H9 (cell line): ENCODE results near the gene WDR83. TPM values are rescaled to one million over a fixed set of nuclear protein-coding genes. Genes with fewer than 3 reads are reported as not detected.
A peak's percentile ranks its signal among the peaks of the same experiment; 100 is the strongest.

Experiments
- DNase-seq: peaks from one replicate; pipeline ENCODE4 v3.0.0-alpha.2; 2017
- H2AFZ ChIP-seq: one replicate; pipeline ENCODE4 v1.6.1; 2013; ENCODE audit warnings: mild to moderate bottlenecking, low read length, control low read depth, moderate library complexity
- H2AK5ac ChIP-seq: 2 replicates; pipeline ENCODE4 v1.6.1; 2013; ENCODE audit warnings: low read length, control low read depth, mixed read lengths; ENCODE audit not compliant: insufficient read length
- H2BK120ac ChIP-seq: one replicate; pipeline ENCODE4 v1.6.1; 2013; ENCODE audit warnings: low read depth, mild to moderate bottlenecking, low read length, control low read depth, inconsistent platforms; ENCODE audit not compliant: poor library complexity, severe bottlenecking
- H2BK12ac ChIP-seq: 2 replicates; pipeline ENCODE4 v1.6.1; 2013; ENCODE audit warnings: low read length, control low read depth, mixed read lengths, low read depth; ENCODE audit not compliant: insufficient read length
- H2BK15ac ChIP-seq: 2 replicates; pipeline ENCODE4 v1.6.1; 2013; ENCODE audit warnings: low read depth, low read length, control low read depth
- H2BK20ac ChIP-seq: one replicate; pipeline ENCODE4 v1.6.1; 2013; ENCODE audit warnings: low read depth, mild to moderate bottlenecking, low read length, control low read depth, inconsistent platforms; ENCODE audit not compliant: poor library complexity, severe bottlenecking
- H2BK5ac ChIP-seq: 2 replicates; pipeline ENCODE4 v1.6.1; 2013; ENCODE audit warnings: low read length, control low read depth, mixed read lengths; ENCODE audit not compliant: insufficient read length
- H3K14ac ChIP-seq: 2 replicates; pipeline ENCODE4 v1.6.1; 2013; ENCODE audit warnings: low read length, control low read depth; ENCODE audit not compliant: insufficient read depth
- H3K18ac ChIP-seq: 2 replicates; pipeline ENCODE4 v1.6.1; 2013; ENCODE audit warnings: low read depth, mild to moderate bottlenecking, mixed read lengths, low read length, control low read depth; ENCODE audit not compliant: insufficient read length
- H3K23ac ChIP-seq: 2 replicates; pipeline ENCODE4 v1.6.1; 2013; ENCODE audit warnings: low read length, control low read depth, mixed read lengths, low read depth; ENCODE audit not compliant: insufficient read length
- H3K23me2 ChIP-seq: 2 replicates; pipeline ENCODE4 v1.6.1; 2013; ENCODE audit warnings: low read depth, mild to moderate bottlenecking, mixed read lengths, low read length, control low read depth; ENCODE audit not compliant: insufficient read length, poor library complexity, severe bottlenecking
- H3K27ac ChIP-seq: 2 replicates; pipeline ENCODE4 v1.5.1; 2013; ENCODE audit warnings: low read length, control low read depth, mixed read lengths, low read depth; ENCODE audit not compliant: insufficient read length
- H3K27me3 ChIP-seq: 2 replicates; pipeline ENCODE4 v1.6.1; 2013; ENCODE audit warnings: low read length, control low read depth, inconsistent platforms; ENCODE audit not compliant: insufficient read depth
- H3K4ac ChIP-seq: 2 replicates; pipeline ENCODE4 v1.6.1; 2013; ENCODE audit warnings: low read depth, mild to moderate bottlenecking, control low read depth, inconsistent platforms, low read length, moderate library complexity
- H3K4me1 ChIP-seq: 2 replicates; pipeline ENCODE4 v1.6.1; 2013; ENCODE audit warnings: low read length, control low read depth, inconsistent platforms; ENCODE audit not compliant: insufficient read depth
- H3K4me2 ChIP-seq: 2 replicates; pipeline ENCODE4 v1.6.1; 2013; ENCODE audit warnings: low read length, control low read depth, mixed read lengths; ENCODE audit not compliant: insufficient read length, insufficient read depth
- H3K56ac ChIP-seq: 2 replicates; pipeline ENCODE4 v1.6.1; 2013; ENCODE audit warnings: low read depth, mild to moderate bottlenecking, mixed read lengths, low read length, control low read depth; ENCODE audit not compliant: insufficient read length
- H3K79me1 ChIP-seq: 2 replicates; pipeline ENCODE4 v1.6.1; 2013; ENCODE audit warnings: low read depth, mild to moderate bottlenecking, moderate library complexity, low read length, control low read depth, inconsistent platforms; ENCODE audit not compliant: insufficient read depth, poor library complexity, severe bottlenecking
- H3K79me2 ChIP-seq: 2 replicates; pipeline ENCODE4 v1.6.1; 2013; ENCODE audit warnings: low read length, control low read depth, inconsistent platforms; ENCODE audit not compliant: insufficient read depth
- H3K9ac ChIP-seq: 2 replicates; pipeline ENCODE4 v1.6.1; 2013; ENCODE audit warnings: low read length, control low read depth, mixed read lengths; ENCODE audit not compliant: insufficient read length; ENCODE audit errors: extremely low read depth
- H3K9me3 ChIP-seq: one replicate; pipeline ENCODE4 v1.6.1; 2013; ENCODE audit warnings: low read depth, low read length, inconsistent platforms; ENCODE audit not compliant: control insufficient read depth
- H3T11ph ChIP-seq: one replicate; pipeline ENCODE4 v1.6.1; 2013; ENCODE audit warnings: mild to moderate bottlenecking, low read length, control low read depth, inconsistent platforms
- H4K20me1 ChIP-seq: one replicate; pipeline ENCODE4 v1.6.1; 2013; ENCODE audit not compliant: control insufficient read depth, insufficient read length, insufficient read depth
- H4K5ac ChIP-seq: 2 replicates; pipeline ENCODE4 v1.6.1; 2013; ENCODE audit warnings: low read depth, mild to moderate bottlenecking, mixed read lengths, low read length, control low read depth; ENCODE audit not compliant: insufficient read length
- H4K8ac ChIP-seq: replicated peaks from 2 replicates; pipeline ENCODE4 v1.6.1; 2013; ENCODE audit warnings: low read length, control low read depth, mixed read lengths, low read depth; ENCODE audit not compliant: insufficient read length
- H4K91ac ChIP-seq: 2 replicates; pipeline ENCODE4 v1.6.1; 2013; ENCODE audit warnings: low read depth, mild to moderate bottlenecking, moderate library complexity, mixed read lengths, low read length, control low read depth; ENCODE audit not compliant: insufficient read length
- H3K27ac Mint-ChIP-seq, 3 experiments: 2 replicates in 2 of 3; 3 replicates in 1 of 3; pipeline ENCODE4 v1.8.0; 2020 to 2021; ENCODE audit warnings: mixed read lengths in 3 of 3, mild to moderate bottlenecking in 1 of 3, moderate library complexity in 1 of 3
- H3K27me3 Mint-ChIP-seq: 2 replicates; pipeline ENCODE4 v1.8.0; 2021; ENCODE audit warnings: low read depth, mild to moderate bottlenecking, moderate library complexity, mixed read lengths
- H3K36me3 Mint-ChIP-seq, 3 experiments: 2 replicates in 2 of 3; 3 replicates in 1 of 3; pipeline ENCODE4 v1.8.0; 2020 to 2021; ENCODE audit warnings: low read depth in 3 of 3, mixed read lengths in 3 of 3; ENCODE audit not compliant: insufficient read depth in 1 of 3
- H3K4me1 Mint-ChIP-seq, 2 experiments: 2 replicates each; pipeline ENCODE4 v1.8.0; 2020; ENCODE audit warnings: mixed read lengths in 2 of 2
- H3K4me3 Mint-ChIP-seq, 2 experiments: 2 replicates in 1 of 2; 3 replicates in 1 of 2; pipeline ENCODE4 v1.8.0; 2020 to 2021; ENCODE audit warnings: mild to moderate bottlenecking in 2 of 2, mixed read lengths in 2 of 2, moderate library complexity in 1 of 2
- H3K9me3 Mint-ChIP-seq, 2 experiments: 2 replicates in 1 of 2; 3 replicates in 1 of 2; pipeline ENCODE4 v1.8.0; 2020; ENCODE audit warnings: mild to moderate bottlenecking in 2 of 2, mixed read lengths in 2 of 2, moderate library complexity in 1 of 2
- CTCF ChIP-seq: fragments of 200-600 bp; sonication (generic); conservative IDR thresholded peaks from 3 replicates; pipeline ENCODE4 v1.8.0; 2021; ENCODE audit warnings: antibody characterized with exemption, mild to moderate bottlenecking
- WGBS: extraction: QIAGEN DNeasy Blood & Tissue Kit; methylation state at CpG from one replicate; pipeline ENCODE4 v1.1.7; 2013; ENCODE audit warnings: missing lambda C conversion rate, low lambda C conversion rate, mixed read lengths; ENCODE audit not compliant: insufficient read length; ENCODE audit errors: extremely low coverage; 5-methylcytosine and 5-hydroxymethylcytosine counted together
- total RNA-seq: library from RNA; stranded (reverse); gene quantifications from 2 replicates; pipeline ENCODE4 v1.2.1, GENCODE V29; 2021

Gene WDR83
- total RNA-seq, 1 experiment from 2014 or later = 21.0 TPM

GRCh38 chr19:12669270-12670158, 2.9 kb downstream of the WDR83 start:
- no peak overlapping the region for H2BK12ac ChIP-seq
- H3T11ph ChIP-seq = no peak overlapping the region
- no peaks in the 10 kb centered on the region for H3K9me3 ChIP-seq
- no peaks in the 10 kb centered on the region for H3K27me3 ChIP-seq
- H3K4ac ChIP-seq = no peak overlapping the region
- H2BK20ac ChIP-seq = no peak overlapping the region
- no peaks in the 10 kb centered on the region for H3K4me1 ChIP-seq
- H3K18ac ChIP-seq = peak overlapping the region; percentile 81
- H3K79me1 ChIP-seq = no peaks in the 10 kb centered on the region
- peak overlapping the region; percentile 93 to 94 for H3K4me3 Mint-ChIP-seq
- H3K23me2 ChIP-seq = peaks cover 24% of the 10 kb centered on the region
- H4K8ac ChIP-seq = no peak overlapping the region
- peak overlapping the region; percentile 80; the same call in 1 of the 2 replicates for H3K14ac ChIP-seq
- H3K9ac ChIP-seq = peak overlapping the region; percentile 87
- H4K91ac ChIP-seq = no peak overlapping the region
- no peaks in the 10 kb centered on the region for H4K20me1 ChIP-seq
- peaks cover 15 to 39% (median 32%) of the 10 kb centered on the region in 3 experiments for H3K36me3 Mint-ChIP-seq
- H3K27me3 Mint-ChIP-seq = peaks cover 2% of the 10 kb centered on the region
- peak overlapping the region; percentile 68 for H3K27ac ChIP-seq
- no peaks in the 10 kb centered on the region for H3K79me2 ChIP-seq
- DNase-seq = peak; percentile 75
- TF ChIP-seq CTCF = no peak
- peak overlapping the region; percentile 82 for H2AFZ ChIP-seq
- no peak overlapping the region for H3K23ac ChIP-seq
- H3K4me2 ChIP-seq = peak overlapping the region; percentile 64
- no peak overlapping the region for H2BK120ac ChIP-seq
- no peak overlapping the region for H4K5ac ChIP-seq
- peaks cover 27 to 47% of the 10 kb centered on the region in 2 experiments for H3K4me1 Mint-ChIP-seq
- H3K56ac ChIP-seq = no peak overlapping the region
- peak overlapping the region; percentile 64 for H2BK5ac ChIP-seq
- no peak overlapping the region for H2BK15ac ChIP-seq
- H2AK5ac ChIP-seq = no peak overlapping the region
- peaks cover 0 to 1% of the 10 kb centered on the region in 2 experiments; a peak in 2 of 5 replicates for H3K9me3 Mint-ChIP-seq
- H3K27ac Mint-ChIP-seq = peak overlapping the region; percentile 100
- WGBS = no CpG with 5 or more reads among the region's 64 CpGs
